K562 (cell line): ENCODE data around the gene SPDYE1. TPM values are rescaled to one million over a fixed set of nuclear protein-coding genes. Genes with fewer than 3 reads are reported as not detected.

ENCODE experiments used
- ATAC-seq: fragments of 200-7000 bp; cut with Tn5 transposase; 3 replicates; pipeline ENCODE4 v1.9.1; 2020; ENCODE audit warnings: moderate library complexity
- BruUV-seq: library from RNA; stranded (reverse); fragments of 400-500 nt; replicated peaks from 2 replicates; lab custom pipeline; 2021; lab: Mats Ljungman, UMichigan
- CTCF ChIA-PET: fragments of 300-600 bp; formaldehyde crosslinking; extraction: SDS; loops from one replicate; lab custom pipeline; 2021; ENCODE audit warnings: low intra/inter-chr PET ratio; lab: Yijun Ruan, JAX
- POLR2A ChIA-PET: fragments of 300-600, 350-650 bp; sonication (Branson Sonifier 250); formaldehyde crosslinking; extraction: SDS; loops from one replicate; lab custom pipeline; 2021; ENCODE audit warnings: antibody characterized with exemption, inconsistent platforms; lab: Yijun Ruan, JAX
- DNase-seq, 4 experiments: peaks; one replicate each; pipeline versions ENCODE4 v3.0.0 to v3.0.0-alpha.2; 2011 to 2018; ENCODE audit warnings: low spot score in 3 of 4, mixed read lengths in 3 of 4; ENCODE audit errors: extremely low read depth in 1 of 4
- FAIRE-seq: peaks from 2 replicates; lab custom pipeline; 2011; peaks lifted over from hg19 to GRCh38; lab: Jason Lieb, UNC
- H2AFZ ChIP-seq: 2 replicates; pipeline ENCODE4 v1.6.0; 2011; ENCODE audit warnings: low read depth, low read length, control low read depth, inconsistent platforms
- H3K27ac ChIP-seq: fragments of 200-600 bp; 3 replicates; pipeline ENCODE4 v1.8.0; 2011; ENCODE audit warnings: low read depth, mild to moderate bottlenecking, control low read depth, inconsistent platforms, low read length, moderate library complexity, mixed read lengths; ENCODE audit errors: extremely low read depth
- H3K27me3 ChIP-seq, 2 experiments: fragments of 300-600 bp in 1 of 2; 2 replicates in 1 of 2; 3 replicates in 1 of 2; pipeline versions ENCODE4 v1.6.0 to v1.8.0; 2011; ENCODE audit warnings: inconsistent platforms in 2 of 2, low read length in 2 of 2, mild to moderate bottlenecking in 1 of 2, mixed read lengths in 1 of 2, moderate library complexity in 1 of 2; ENCODE audit not compliant: control insufficient read depth in 2 of 2, insufficient read depth in 2 of 2
- H3K36me3 ChIP-seq: fragments of 300-600 bp; 3 replicates; pipeline ENCODE4 v1.8.0; 2011; ENCODE audit warnings: mild to moderate bottlenecking, low read length, inconsistent platforms; ENCODE audit not compliant: control insufficient read depth, insufficient read depth
- H3K4me1 ChIP-seq, 2 experiments: fragments of 200-600 bp in 1 of 2; replicated peaks in 1 of 2; 2 replicates in 1 of 2; 3 replicates in 1 of 2; pipeline versions ENCODE4 v1.5.1 to v1.8.0; 2011; ENCODE audit warnings: inconsistent platforms in 2 of 2, low read length in 2 of 2, mild to moderate bottlenecking in 1 of 2, mixed read lengths in 1 of 2, moderate library complexity in 1 of 2; ENCODE audit not compliant: control insufficient read depth in 2 of 2, insufficient read depth in 2 of 2
- H3K4me2 ChIP-seq: 2 replicates; pipeline ENCODE4 v1.6.1; 2011; ENCODE audit warnings: low read length, control low read depth, inconsistent platforms, mixed read lengths; ENCODE audit not compliant: insufficient read depth
- H3K4me3 ChIP-seq: fragments of 200-600 bp; sonication (generic), shearing (Covaris generic); 2 replicates; pipeline ENCODE4 v1.5.1; 2016; ENCODE audit warnings: control low read depth, inconsistent platforms
- H3K79me2 ChIP-seq: fragments of 200-600 bp; 3 replicates; pipeline ENCODE4 v1.8.0; 2011; ENCODE audit warnings: low read length, inconsistent platforms; ENCODE audit not compliant: control insufficient read depth, insufficient read depth
- H3K9ac ChIP-seq, 2 experiments: 2 replicates each; pipeline versions ENCODE4 v1.6.0 to v1.6.1; 2011; ENCODE audit warnings: low read depth in 2 of 2, low read length in 2 of 2, control low read depth in 1 of 2, inconsistent platforms in 1 of 2, mild to moderate bottlenecking in 1 of 2, mixed read lengths in 1 of 2; ENCODE audit not compliant: insufficient read depth in 1 of 2
- H3K9me1 ChIP-seq: one replicate; pipeline ENCODE4 v1.6.0; 2011; ENCODE audit warnings: inconsistent platforms, mild to moderate bottlenecking, low read length, moderate library complexity; ENCODE audit not compliant: control insufficient read depth, insufficient read depth
- H3K9me3 ChIP-seq: replicated peaks from 2 replicates; pipeline ENCODE4 v1.5.1; 2011; ENCODE audit warnings: low read depth, low read length, inconsistent platforms; ENCODE audit not compliant: control insufficient read depth, insufficient read depth
- H4K20me1 ChIP-seq: replicated peaks from 2 replicates; pipeline ENCODE4 v1.6.1; 2011; ENCODE audit warnings: low read length, inconsistent platforms, mixed read lengths; ENCODE audit not compliant: control insufficient read depth, insufficient read depth
- ADNP ChIP-seq: fragments of 200-800 bp; sonication (Bioruptor generic); IDR thresholded peaks from 2 replicates; pipeline ENCODE4 v1.6.1; 2016; ENCODE audit warnings: missing genetic modification characterization, missing compliant biosample characterization
- E2F5 ChIP-seq: sonication (generic); formaldehyde crosslinking; IDR thresholded peaks from 2 replicates; pipeline ENCODE4 v1.8.0; 2022; ENCODE audit warnings: mild to moderate bottlenecking, missing genetic modification reagents
- HNRNPLL ChIP-seq: fragments of 200-400 bp; formaldehyde crosslinking; IDR thresholded peaks from 2 replicates; pipeline ENCODE4 v1.6.1; 2017; ENCODE audit warnings: low read length, low read depth, mild to moderate bottlenecking; ENCODE audit not compliant: poor library complexity, severe bottlenecking
- KLF13 ChIP-seq: fragments of 450-650 bp; IDR thresholded peaks from 2 replicates; pipeline ENCODE4 v1.6.1; 2016; ENCODE audit warnings: missing genetic modification characterization, low read depth, mild to moderate bottlenecking, missing compliant biosample characterization, moderate library complexity, borderline replicate concordance
- WGBS: fragments of 100-300 bp; shearing (Covaris generic); methylation state at CpG from one replicate; pipeline ENCODE4 v1.1.6; 2016; ENCODE audit warnings: low coverage, mixed read lengths; ENCODE audit not compliant: insufficient coverage; ENCODE audit errors: missing lambda C conversion rate; 5-methylcytosine and 5-hydroxymethylcytosine counted together
- in situ Hi-C: fragments of 300-500 bp; cut with MboI; formaldehyde crosslinking; loops from 4 replicates; pipeline ENCODE4 v1.15.0; 2018; ENCODE audit warnings: inconsistent platforms, mixed read lengths
- intact Hi-C: fragments of 100-400 bp; cut with micrococcal nuclease; formaldehyde crosslinking; loops from 2 replicates; pipeline ENCODE4 v1.14.2; 2022
- polyA plus RNA-seq, 8 experiments: library from polyadenylated mRNA; depleted of rRNA in 4 of 8; stranded (reverse) in 5 of 8; unstranded in 3 of 8; fragments of >200 nt; fragmentation: Nextera tagmentation in 2 of 8; fragmentation: Illumina TruSeq in 1 of 8; extraction: Ambion mirVana in 2 of 8; extraction: Trizol in 1 of 8; gene quantifications; 2 replicates each; pipeline versions ENCODE4 v1.2.1 to v1.2.3, GENCODE V29; 2011 to 2014; ENCODE audit warnings: inconsistent platforms in 1 of 8, missing spikeins in 1 of 8
- total RNA-seq, 7 experiments: library from RNA; depleted of rRNA in 6 of 7; stranded (reverse); fragments of >200 nt in 6 of 7; fragmentation: Illumina TruSeq in 2 of 7; extraction: Trizol in 2 of 7; gene quantifications; 2 replicates each; pipeline versions ENCODE4 v1.2.1 to v1.2.3, GENCODE V29; 2011 to 2021; ENCODE audit warnings: low replicate concordance in 1 of 7

Gene SPDYE1
- total and polyA plus RNA-seq, 9 of the 15 experiments (the other 6 are each of a cell fraction or from before 2014, with no cell fraction given): 0.04 to 0.10 TPM; not detected in 7

GRCh38 chr7:44051611-44052220 is 54.0 kb downstream of the SPDYE1 start:
- DNase-seq (no peak), ATAC-seq (no peak), FAIRE-seq (no peak)
- Histone ChIP-seq H3K36me3 (peaks cover 67% of the 10 kb centered on the region; the same call in 2 of the 3 replicates), H3K9ac (no peak overlapping the region), H3K4me1 (peaks cover 1 to 3% of the 10 kb centered on the region in 2 experiments; a peak in 4 of 5 replicates), H3K27ac (no peak overlapping the region), H2AFZ (no peak overlapping the region), H3K27me3 (no peaks in the 10 kb centered on the region), H4K20me1 (peaks cover 12% of the 10 kb centered on the region), H3K9me1 (peaks cover 7% of the 10 kb centered on the region), H3K4me3 (no peak overlapping the region), H3K9me3 (no peaks in the 10 kb centered on the region), H3K4me2 (no peak overlapping the region), H3K79me2 (peaks cover 20% of the 10 kb centered on the region)
- 92% methylated on average over 3 of the region's 5 CpGs for WGBS
- no TSS peak for BruUV-seq
- CTCF ChIA-PET: no interaction called here
- POLR2A ChIA-PET: interaction anchor here (0.6 kb wide), 1 partner anchor 12 kb away, joined by 3 read pairs; no protein-coding TSS in a partner anchor
- TF ChIP-seq E2F5: no peak
- no peak for TF ChIP-seq KLF13 (tag)
- TF ChIP-seq ADNP: no peak
- TF ChIP-seq HNRNPLL: no peak
- in situ Hi-C loops: no loop called here
- intact Hi-C loops: no loop called here
